Thoracic aorta (tissue), 2 donors: ENCODE data around the gene CD164. TPM values are rescaled to one million over a fixed set of nuclear protein-coding genes. Genes with fewer than 3 reads are reported as not detected.

ENCODE experiments used
- ATAC-seq: fragments of 150-250 bp; one replicate; pipeline ENCODE4 v1.8.0; 2017; ENCODE audit warnings: low read depth; ENCODE audit not compliant: insufficient number of reproducible peaks, low FRiP score
- DNase-seq: peaks from one replicate; pipeline ENCODE4 v3.0.0-alpha.2; 2020; ENCODE audit warnings: low spot score
- H3K27ac ChIP-seq, 2 donors: fragments of 200-600 bp; sonication (generic); 1 replicate in 1 of 2; 2 replicates in 1 of 2; pipeline ENCODE4 v1.5.1; 2016; ENCODE audit warnings: mild to moderate bottlenecking in 2 of 2, moderate library complexity in 2 of 2
- H3K27me3 ChIP-seq: fragments of 200-600 bp; sonication (generic); replicated peaks from 2 replicates; pipeline ENCODE4 v1.6.0; 2016; ENCODE audit warnings: mild to moderate bottlenecking; ENCODE audit not compliant: insufficient read depth
- H3K36me3 ChIP-seq: fragments of 200-600 bp; sonication (generic); one replicate; pipeline ENCODE4 v1.5.1; 2016
- H3K4me1 ChIP-seq, 2 donors: fragments of 200-600 bp; sonication (generic); 1 replicate in 1 of 2; 2 replicates in 1 of 2; pipeline versions ENCODE4 v1.5.1 to v1.6.0; 2016; ENCODE audit warnings: low read depth in 2 of 2, mild to moderate bottlenecking in 1 of 2; ENCODE audit not compliant: control insufficient read depth in 1 of 2
- H3K4me3 ChIP-seq: fragments of 200-600 bp; sonication (generic); 2 replicates; pipeline ENCODE4 v1.5.1; 2016; ENCODE audit warnings: mild to moderate bottlenecking
- H3K9me3 ChIP-seq: fragments of 200-600 bp; sonication (generic); 2 replicates; pipeline ENCODE4 v1.5.1; 2016
- CTCF ChIP-seq: fragments of 200-600 bp; sonication (generic); IDR thresholded peaks from one replicate; pipeline ENCODE4 v1.5.1; 2019; ENCODE audit warnings: antibody characterized with exemption
- total RNA-seq, 2 donors: library from RNA; depleted of rRNA; stranded (reverse); fragments of >200 nt; gene quantifications; one replicate each; pipeline versions ENCODE4 v1.1.0 to v1.2.3, GENCODE V29; 2016

CD164 gene
- total RNA-seq, 2 donors from 2014 or later = 166 to 223 TPM

- TF ChIP-seq CTCF = no peak
- H3K4me1 ChIP-seq = peaks cover 0 to under 1% of the 10 kb centered on the region in 2 donors
- H3K27me3 ChIP-seq = no peaks in the 10 kb centered on the region
- no peaks in the 10 kb centered on the region for H3K9me3 ChIP-seq
- DNase-seq (no peak), ATAC-seq (no peak)
- no peak overlapping the region for H3K27ac ChIP-seq
- no peaks in the 10 kb centered on the region for H3K36me3 ChIP-seq
- H3K4me3 ChIP-seq = no peak overlapping the region
These were observed 38.0 kb downstream of the CD164 start for GRCh38 chr6:109344226-109344625.

- no peaks in the 10 kb centered on the region for H3K9me3 ChIP-seq
- DNase-seq (no peak), ATAC-seq (no peak)
- H3K4me1 ChIP-seq = no peaks in the 10 kb centered on the region
- no peak overlapping the region for H3K27ac ChIP-seq
- no peaks in the 10 kb centered on the region for H3K36me3 ChIP-seq
- no peaks in the 10 kb centered on the region for H3K27me3 ChIP-seq
- no peak overlapping the region for H3K4me3 ChIP-seq
- no peak for TF ChIP-seq CTCF
These were observed 38.7 kb downstream of the CD164 start for GRCh38 chr6:109343518-109343917.

- Histone ChIP-seq H3K4me3 (no peak overlapping the region), H3K27me3 (no peaks in the 10 kb centered on the region), H3K36me3 (no peaks in the 10 kb centered on the region), H3K9me3 (no peaks in the 10 kb centered on the region), H3K4me1 (no peaks in the 10 kb centered on the region), H3K27ac (no peak overlapping the region)
- no peak for ATAC-seq
- TF ChIP-seq CTCF = no peak
- no peak for DNase-seq
These were observed 39.4 kb downstream of the CD164 start for GRCh38 chr6:109342911-109343310.

GRCh38 chr6:109342506-109342905, 39.8 kb downstream of the CD164 start:
- H3K27ac ChIP-seq = no peak overlapping the region
- H3K27me3 ChIP-seq = no peaks in the 10 kb centered on the region
- DNase-seq (no peak), ATAC-seq (no peak)
- no peaks in the 10 kb centered on the region for H3K9me3 ChIP-seq
- no peaks in the 10 kb centered on the region for H3K36me3 ChIP-seq
- TF ChIP-seq CTCF = no peak
- no peak overlapping the region for H3K4me3 ChIP-seq
- no peaks in the 10 kb centered on the region for H3K4me1 ChIP-seq

GRCh38 chr6:109340811-109341210, 41.5 kb downstream of the CD164 start:
- Histone ChIP-seq H3K4me1 (no peaks in the 10 kb centered on the region), H3K9me3 (no peaks in the 10 kb centered on the region), H3K36me3 (no peaks in the 10 kb centered on the region), H3K4me3 (no peak overlapping the region), H3K27me3 (no peaks in the 10 kb centered on the region), H3K27ac (no peak overlapping the region)
- ATAC-seq = no peak
- TF ChIP-seq CTCF = no peak
- DNase-seq = no peak
